ENCODE results near the gene PXK.
"Not testable (repeated sequence)": the region's sequence is repeated elsewhere in the genome, so short reads cannot be mapped to it uniquely, and the experiment has no call there.

PXK gene

DNA sequence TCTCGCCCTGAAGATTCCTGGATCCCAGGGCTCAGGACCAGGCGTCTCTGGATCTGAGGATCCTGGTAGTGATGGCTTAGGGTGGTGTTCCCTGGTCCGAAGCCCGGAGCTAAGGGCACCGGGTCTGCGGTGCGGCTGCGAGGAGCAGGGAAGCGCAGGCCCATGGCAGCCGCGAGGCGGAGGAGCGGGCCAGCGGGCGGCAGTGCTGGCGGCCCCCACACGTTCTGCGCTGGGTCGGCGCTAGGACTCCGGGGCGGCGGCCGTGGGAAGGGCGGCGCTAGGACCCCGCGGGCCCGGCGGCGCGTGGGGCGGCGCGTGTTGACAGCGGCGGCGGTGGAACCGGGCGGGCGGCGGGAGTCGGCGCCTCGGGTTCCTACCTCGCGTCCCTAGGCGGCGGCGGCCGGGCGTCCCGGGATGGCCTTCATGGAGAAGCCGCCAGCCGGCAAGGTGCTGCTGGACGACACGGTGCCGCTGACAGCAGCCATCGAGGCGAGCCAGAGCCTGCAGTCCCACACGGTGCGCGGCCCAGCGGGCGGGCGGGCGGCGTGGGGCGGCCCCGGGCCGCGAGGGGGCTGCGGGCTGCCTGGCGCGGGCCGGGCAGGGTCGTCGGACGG is at the start of gene PXK:
PXK (plus strand) TSS at position 318 of the 614 bp plus-strand sequence; CDS start at position 415, 97 bp downstream.
- DNase-seq, result peak; percentile 47 to 74 (median 56)

DNA sequence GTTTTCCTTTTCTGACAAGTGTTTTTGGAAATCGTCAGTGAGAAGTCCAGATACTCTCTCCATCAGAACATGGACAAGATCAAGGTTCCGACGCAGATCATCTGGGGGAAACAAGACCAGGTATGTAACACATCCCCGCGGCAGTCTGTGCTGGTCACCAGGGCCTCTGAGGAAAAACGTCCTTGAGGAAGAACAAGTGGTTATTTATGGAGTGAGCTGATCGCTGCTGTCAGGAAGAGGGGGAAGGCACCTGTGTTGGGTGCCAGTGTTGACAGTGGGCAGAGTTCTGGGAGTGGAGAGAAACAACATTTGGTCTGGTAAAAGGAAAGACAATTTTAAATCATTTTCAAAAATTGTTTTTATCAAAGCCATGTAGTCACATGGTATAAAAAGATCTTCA is 47.4 kb upstream of the PXK start:
- no peak for DNase-seq

DNA sequence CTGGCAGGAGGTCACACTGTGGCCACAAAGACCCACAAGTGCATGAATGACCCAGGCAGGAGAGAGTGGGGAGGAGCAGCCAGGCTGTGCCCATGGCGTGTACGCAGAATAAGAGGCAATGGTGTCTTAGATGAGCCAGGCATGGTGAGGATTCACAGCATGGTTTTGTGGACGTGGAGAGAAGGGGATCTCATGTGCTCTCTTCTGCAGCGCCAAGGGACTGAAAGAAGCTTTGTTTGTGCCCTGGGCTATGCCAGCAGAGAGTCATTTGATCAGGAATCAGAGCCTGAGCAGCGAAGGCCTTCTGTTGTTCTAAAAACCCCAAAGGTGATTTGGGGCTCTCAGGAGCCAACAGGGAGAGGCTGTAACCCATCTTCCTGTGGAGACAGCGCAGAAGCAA is 45.3 kb upstream of the PXK start:
- no peak for DNase-seq

DNA sequence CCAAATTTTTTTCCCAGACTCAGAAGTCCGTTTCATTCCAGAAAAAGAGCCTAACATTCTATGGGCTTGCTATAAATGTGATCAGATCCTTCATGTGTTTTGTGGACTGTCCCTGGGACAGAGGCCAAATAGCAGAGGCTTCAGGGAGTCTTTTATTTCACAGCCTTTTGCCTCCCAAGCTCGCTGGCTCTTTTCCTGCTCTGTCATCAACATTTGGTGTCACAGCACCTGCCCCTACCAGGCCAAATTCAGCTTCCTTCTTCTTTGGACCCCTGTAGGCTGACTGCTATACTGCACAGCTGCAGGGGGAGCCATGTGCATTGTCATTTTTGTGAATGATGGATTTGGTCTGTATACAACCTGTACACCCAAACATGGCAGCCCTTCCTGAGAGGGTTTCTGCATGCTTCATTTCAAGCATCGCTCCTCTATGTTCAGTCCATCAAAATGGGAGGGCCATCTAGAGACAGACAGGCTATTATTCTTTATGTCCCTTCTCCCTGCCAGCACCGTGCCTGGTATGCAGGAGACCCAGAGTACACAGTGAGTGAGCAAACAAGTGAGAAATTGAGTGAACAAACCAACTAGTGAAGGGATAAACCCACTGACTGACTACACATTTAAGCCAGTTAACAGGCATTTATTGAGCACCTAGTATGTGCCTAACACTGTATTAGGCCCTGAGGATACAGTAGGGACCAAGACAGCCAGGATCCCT is 44.5 kb upstream of the PXK start:
- no peak for DNase-seq

DNA sequence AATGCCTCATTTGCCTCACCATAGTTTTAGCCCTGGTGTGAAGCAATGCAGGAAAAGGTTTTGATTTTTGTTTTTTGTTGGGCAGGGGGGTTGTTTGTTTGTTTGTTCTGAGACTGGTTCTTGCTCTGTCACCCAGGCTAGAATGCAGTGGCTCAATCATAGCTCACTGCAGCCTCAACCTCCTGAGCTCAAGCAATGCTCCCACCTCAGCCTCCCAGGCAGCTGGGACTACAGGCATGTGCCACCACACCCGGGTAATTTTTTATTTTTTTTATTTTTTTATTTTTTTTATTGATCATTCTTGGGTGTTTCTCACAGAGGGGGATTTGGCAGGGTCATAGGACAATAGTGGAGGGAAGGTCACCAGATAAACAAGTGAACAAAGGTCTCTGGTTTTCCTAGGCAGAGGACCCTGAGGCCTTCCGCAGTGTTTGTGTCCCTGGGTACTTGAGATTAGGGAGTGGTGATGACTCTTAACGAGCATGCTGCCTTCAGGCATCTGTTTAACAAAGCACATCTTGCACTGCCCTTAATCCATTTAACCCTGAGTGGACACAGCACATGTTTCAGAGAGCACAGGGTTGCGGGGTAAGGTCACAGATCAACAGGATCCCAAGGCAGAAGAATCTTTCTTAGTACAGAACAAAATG is 43.6 kb upstream of the PXK start:
- not testable (repeated sequence) for DNase-seq

DNA sequence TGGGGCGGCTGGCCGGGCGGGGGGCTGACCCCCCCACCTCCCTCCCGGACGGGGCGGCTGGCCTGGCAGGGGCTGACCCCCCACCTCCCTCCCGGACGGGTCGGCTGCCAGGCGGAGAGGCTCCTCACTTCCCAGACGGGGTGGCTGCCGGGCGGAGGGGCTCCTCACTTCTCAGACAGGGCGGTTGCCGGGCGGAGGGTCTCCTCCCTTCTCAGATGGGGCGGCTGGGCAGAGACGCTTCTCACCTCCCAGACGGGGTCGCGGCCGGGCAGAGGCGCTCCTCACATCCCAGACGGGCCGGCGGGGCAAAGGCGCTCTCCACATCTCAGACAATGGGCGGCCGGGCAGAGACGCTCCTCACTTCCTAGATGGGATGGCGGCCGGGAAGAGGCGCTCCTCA is 42.2 kb upstream of the PXK start:
- not testable (repeated sequence) for DNase-seq

DNA sequence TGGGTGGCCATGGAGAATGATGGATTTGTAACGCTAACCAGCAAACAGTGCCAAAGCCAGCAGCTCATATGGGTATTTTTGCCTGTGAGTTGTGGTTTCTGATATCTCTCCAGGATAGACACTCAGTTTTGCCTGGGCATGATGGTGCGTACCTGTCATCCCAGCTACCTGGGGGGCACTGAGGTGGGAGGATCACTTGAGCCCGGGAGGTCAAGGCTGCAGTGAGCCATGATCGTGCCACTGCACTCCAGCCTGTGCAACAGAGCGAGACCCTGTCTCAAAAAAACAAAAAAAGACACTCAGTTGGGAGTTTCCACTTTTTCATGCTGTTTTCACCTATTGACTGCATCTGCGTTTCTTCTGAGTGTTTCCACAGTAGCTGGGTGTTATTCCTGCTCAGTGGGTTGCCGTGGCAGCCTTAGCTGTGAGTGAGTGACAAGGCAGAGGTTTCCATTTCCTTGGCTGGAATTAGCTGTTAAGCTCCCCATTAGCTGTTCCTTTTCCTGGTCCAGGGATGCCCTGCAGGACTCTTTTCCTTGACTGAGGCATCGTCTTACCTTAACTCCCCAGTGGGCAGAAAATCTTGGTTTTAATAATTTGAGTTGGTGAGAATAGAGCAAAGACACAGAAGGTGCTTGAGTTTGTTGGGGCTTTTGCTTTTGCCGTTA is 40.9 kb upstream of the PXK start:
- DNase-seq, result no peak

DNA sequence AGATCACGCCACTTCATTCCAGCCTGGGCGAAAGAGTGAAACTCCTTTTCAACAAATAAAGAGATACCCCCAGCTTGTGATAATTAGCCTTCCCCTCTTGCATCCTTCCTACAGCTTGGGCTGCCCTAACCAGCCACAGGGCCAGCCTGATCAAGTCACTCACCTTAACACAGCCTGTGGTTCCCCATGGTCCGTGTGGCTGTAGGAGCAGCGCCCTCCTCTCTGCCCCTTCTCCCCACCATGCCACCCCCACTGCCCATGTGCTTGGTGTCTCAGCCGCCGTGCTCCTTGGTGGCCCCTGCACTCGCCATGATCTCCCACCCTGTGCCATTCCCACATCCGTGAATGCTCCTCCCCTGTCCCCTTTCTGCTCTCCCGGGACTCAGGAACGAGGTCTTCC is 39.8 kb upstream of the PXK start:
- no peak for DNase-seq

DNA sequence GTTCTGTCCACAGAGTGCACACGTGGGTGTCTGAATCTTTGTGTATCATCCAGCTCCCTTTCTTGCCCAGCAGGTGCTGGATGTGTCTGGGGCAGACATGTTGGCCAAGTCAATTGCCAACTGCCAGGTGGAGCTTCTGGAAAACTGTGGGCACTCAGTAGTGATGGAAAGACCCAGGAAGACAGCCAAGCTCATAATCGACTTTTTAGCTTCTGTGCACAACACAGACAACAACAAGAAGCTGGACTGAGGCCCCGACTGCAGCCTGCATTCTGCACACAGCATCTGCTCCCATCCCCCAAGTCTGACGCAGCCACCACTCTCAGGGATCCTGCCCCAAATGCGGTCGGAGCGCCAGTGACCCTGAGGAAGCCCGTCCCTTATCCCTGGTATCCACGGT is 39.2 kb upstream of the PXK start:
- DNase-seq, result no peak

DNA sequence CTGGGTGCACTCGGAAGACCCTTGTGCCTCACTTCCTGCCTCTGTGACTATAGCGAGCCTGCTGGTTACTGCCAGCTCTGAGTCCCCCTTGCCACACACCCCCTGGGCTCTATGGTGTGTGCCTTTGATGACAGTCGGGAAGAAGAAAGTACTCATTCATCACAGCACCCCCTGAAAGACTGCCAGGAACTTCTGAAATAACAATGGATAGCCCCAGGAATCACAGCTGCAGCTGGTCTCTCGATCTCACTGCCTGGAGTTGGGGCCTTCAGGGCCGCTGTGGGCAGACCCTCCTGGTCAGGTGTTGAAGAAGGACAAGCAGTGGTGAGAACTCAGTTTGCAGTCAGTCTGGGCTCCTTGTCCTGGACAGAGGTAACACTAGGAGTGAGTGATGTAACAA is 36.4 kb upstream of the PXK start:
- no peak for DNase-seq

DNA sequence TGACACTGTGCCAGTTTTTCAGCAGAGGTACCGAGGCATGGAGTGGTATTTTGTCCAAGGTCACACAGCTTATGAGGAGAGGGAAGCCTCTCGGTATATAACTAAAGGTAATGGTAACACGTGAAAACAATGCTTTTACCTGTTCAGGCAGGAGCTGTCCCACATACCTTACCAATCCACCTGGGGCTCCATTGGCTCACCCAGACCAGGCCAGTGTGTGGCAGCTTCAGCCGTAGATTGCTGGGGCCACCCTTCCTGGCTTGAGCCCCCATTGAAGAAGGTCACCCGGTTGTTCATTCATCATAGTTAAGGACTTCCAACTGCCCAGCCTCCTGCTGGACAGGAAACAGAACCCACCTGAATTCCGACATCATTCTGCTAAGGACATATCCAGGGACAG is 35.8 kb upstream of the PXK start:
- DNase-seq, result no peak

DNA sequence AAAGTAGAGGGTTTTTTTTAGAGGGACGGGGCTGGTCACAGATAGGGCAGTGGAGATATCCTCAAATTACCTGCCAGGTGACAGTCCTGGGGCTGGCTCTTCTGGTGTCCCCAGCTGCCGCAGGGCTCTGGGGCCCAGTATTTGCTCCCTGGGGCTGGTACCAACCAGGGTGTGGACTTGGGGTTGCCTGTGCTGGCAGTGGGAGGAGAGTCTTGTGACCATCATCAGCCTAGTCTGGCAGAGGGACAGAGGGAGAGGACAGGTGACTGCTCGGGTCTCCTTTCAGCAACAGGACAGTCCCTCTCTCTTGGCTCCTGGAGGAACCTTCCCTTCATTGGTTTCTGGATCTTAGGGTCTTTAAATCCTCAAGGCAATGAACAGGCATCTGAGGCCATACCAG is 34.5 kb upstream of the PXK start:
- DNase-seq, result no peak

DNA sequence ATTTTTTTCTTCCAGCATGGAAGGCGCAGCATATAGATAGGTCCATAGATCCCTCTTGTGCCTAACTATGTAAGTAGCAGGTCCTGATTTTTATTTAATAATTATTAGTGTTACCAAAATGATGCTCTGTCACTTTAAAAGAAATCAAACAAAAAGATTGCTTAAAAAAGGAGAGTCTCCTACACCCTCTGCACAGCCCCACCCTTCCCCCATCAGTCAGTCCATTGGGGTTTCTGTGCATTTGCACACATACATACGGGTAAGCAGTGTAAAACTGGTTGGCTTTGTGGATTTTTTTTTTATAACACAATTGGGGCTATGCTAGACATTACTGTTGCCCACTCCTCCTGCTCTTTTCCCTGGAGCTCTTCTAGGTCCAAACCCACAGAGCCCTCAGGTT is 33.6 kb upstream of the PXK start:
- no peak for DNase-seq

DNA sequence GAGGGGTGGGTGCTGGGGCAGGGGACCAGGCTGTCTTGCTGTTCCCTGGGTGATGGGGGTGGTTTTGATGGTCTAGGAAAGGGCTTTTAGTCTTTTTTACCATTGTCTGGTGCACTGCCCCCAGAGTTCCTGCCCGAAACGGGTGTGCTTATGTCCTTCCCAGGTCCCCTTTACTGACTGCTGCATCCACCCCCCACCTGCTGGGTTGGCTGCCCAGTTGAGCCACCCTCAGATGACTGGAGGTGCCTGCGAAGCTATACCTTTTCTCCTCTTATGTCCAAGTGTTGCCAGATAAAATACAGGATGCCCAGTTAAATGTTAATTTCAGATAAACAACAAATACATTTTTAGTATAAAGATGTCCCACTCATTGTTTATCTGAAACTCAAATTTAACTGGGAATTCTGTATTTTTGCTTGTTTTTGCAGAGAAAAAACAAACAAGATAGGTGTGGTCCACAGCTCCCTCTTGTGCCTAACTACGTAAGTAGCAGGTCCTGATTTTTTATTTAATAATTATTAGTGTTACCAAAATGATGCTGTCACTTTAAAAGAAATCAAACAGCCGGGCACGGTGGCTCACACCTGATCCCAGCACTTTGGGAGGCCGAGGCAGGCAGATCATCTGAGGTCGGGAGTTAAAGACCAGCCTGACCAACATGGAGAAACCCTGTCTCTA is 32.7 kb upstream of the PXK start:
- no peak for DNase-seq

DNA sequence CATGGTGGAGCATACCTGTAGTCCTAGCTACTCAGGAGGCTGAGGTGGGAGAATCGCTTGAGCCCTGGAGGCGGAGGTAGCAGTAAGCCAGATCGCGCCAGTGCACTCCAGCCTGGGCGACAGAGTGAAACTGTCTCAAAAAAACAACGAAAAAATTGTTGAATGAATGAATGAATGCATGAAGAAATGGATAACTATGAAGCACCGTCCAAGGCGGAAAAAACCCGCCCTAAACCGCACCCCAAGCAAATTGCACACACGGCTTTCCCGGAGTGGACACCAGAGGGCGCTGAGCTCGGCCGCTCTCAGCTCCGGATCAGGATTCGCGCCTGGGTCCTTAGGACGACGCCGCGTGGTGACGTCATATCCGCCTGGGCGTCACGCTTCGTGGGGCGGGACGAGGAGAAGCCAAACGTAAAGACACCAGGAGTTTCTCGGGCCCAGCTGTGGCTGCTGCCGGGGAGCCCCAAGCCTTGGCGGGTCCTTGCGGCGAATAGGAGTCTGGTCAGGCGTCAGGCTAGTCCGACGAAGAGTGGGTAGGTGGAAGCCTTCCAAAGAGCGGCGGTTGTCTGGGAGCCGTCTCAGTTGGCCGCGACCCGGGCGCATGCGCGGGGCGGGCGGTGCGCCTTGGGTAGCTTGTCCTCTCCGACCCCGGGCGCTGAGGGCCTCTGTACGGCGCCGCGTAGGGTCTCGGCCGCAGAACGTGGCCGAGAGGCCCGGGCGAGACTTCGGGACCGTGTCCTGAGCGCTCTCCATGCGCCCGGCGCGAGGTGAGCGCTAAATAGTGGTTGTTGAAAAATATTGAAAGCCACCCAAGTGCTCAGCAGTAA is 26.6 kb upstream of the PXK start, which contains the start of the genes HTD2 and RPP14:
HTD2 (plus strand) TSS at position 639 of the 830 bp plus-strand sequence. CDS start 11,094 bp downstream, outside the sequence.
RPP14 (plus strand) TSS at position 364 of the 830 bp plus-strand sequence. CDS start 4,085 bp downstream, outside the sequence.
- peak; percentile 96 to 99 (median 98) for DNase-seq

DNA sequence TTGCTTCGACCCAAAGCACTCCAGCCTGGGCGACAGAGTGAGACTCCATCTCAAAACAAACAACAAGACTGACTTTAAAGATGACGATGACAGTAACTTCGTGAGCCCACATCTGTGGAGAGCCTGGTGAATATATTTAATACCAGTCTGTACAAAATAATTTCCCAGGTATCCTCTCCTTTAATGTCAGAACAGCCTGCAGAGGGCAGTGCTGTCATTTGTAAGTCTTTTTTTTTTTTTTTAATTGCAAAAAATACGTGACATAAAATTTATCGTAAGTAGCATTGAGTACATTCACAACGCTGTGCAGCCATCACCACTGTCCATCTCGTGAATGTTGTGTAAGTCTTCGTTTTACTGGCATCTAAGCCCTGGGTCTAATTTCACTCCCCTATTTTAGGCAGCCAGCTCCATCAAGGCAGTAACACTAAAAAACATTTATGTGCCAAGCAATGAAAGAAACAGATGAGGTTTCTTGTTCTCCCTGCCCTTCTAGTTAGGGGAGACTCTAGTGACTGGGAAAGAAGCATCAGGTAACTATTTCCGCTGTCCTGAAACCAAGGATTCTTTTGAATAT is 25.0 kb upstream of the PXK start:
- DNase-seq, result no peak

DNA sequence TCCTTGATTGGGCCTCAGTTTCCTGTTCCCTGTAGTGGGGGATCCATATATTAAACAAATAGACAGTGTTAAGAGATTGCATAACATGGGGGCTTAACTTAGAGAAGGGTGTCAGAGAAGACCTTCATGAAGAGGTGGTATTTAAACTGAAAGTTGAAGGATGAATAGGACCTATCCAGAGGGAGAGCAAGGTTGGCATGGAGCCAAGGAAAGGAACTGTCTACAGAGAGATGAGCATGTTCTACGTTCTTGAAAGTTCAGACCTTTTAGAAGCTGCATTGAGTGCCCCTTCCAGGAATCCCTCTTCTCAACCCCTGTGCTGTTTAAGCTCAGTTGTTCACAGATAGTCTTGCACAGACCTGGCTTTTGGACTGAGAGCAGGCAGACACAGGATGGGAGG is 24.0 kb upstream of the PXK start:
- no peak for DNase-seq

DNA sequence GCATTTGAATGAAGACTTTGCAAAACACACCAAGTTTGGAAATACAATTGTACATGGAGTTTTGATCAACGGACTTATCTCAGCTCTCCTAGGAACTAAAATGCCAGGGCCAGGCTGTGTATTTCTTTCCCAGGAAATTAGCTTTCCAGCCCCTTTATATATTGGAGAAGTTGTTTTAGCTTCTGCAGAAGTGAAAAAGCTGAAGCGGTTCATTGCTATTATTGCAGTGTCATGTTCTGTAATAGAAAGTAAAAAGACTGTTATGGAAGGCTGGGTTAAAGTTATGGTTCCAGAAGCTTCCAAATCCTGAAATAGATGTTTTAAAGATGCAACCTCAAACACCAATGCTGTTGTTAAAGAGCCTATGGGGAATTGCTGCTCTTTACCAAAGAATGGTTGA is 14.9 kb upstream of the PXK start:
- no peak for DNase-seq

DNA sequence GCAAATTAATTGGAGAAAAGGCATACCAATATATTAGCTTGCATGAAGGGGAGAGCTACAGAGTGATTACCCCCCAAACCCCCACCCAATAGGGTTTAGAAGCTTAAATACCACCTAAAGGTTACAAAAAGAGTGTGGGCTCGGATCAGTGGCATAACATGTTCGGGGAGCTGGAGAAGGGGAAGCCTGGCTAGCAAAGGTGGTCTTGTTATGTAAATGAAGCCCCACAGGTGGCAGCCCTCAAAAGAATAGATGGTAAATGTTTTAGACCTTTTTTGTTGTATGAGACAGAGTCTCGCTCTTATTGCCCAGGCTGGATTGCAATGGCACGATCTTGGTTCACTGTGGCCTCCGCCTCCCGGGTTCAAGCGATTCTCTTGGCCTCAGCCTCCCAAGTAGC is 10.9 kb upstream of the PXK start:
- no peak for DNase-seq

DNA sequence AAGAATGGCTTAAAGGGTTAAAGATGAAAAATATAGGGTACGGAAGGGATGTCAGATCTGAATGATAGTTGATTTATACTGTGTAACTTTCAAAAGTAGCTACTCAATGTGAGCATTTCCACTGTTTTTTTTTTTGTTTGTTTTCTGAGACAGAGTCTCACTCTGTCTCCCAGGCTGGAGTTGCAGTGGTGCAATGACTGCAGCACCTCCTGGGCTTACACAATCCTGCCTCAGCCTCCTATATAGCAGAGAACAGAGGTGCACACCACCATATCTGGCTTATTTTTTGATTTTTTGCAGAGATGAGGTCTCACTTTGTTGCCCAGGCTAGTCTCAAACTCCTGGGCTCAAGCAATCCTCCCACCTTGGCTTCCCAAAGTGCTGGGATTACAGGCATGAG is 9.9 kb upstream of the PXK start:
- no peak for DNase-seq

DNA sequence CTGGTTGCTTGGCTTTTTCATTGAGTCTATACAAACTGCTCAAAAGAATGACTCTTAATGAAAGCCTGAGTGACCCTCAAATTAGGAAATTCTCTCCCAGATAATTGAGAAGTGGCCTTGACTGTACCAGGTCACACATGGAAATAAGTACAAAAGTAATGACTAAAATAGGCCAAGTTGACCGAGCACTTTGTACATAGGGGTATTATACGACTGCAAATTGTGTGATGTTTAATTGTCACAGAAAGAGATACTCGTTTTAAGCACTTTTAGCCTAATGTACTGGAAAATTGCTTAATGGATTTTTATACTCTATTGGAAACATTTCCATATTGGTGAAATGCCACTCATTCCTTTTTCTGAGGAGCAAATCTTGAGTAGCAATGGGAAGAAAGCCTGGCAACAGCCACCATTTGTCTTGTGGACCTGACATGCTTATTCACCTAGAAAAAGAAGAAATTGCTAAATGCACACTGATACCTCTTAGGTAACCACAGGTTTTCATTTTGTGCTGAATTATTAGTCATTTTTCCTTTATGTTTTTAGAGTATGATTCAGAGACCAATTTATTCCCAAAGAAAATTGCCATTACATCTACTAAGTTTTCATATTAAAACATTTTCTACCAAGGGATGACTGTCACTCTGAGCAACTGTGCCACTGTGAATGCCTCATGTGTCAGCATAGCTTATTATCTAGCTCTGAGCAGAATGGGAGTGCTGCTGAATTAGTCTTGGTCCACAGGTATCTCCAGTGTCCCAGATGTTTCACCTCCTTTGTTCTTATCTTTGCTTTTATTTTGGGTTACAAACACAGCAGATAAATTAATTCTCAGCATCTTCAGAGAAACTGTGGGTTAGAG is 8.9 kb upstream of the PXK start:
- no peak for DNase-seq

Data from activated naive CD4-positive, alpha-beta T cell (primary cell).